Thoracic aorta (tissue), 2 donors: ENCODE results near the gene TEKT3. TPM values are rescaled to one million over a fixed set of nuclear protein-coding genes. Genes with fewer than 3 reads are reported as not detected.

Experiments
- ATAC-seq: fragments of 150-250 bp; one replicate; pipeline ENCODE4 v1.8.0; 2017; ENCODE audit warnings: low read depth; ENCODE audit not compliant: insufficient number of reproducible peaks, low FRiP score
- DNase-seq: peaks from one replicate; pipeline ENCODE4 v3.0.0-alpha.2; 2020; ENCODE audit warnings: low spot score
- H3K27ac ChIP-seq, 2 donors: fragments of 200-600 bp; sonication (generic); 1 replicate in 1 of 2; 2 replicates in 1 of 2; pipeline ENCODE4 v1.5.1; 2016; ENCODE audit warnings: mild to moderate bottlenecking in 2 of 2, moderate library complexity in 2 of 2
- H3K27me3 ChIP-seq: fragments of 200-600 bp; sonication (generic); replicated peaks from 2 replicates; pipeline ENCODE4 v1.6.0; 2016; ENCODE audit warnings: mild to moderate bottlenecking; ENCODE audit not compliant: insufficient read depth
- H3K36me3 ChIP-seq: fragments of 200-600 bp; sonication (generic); one replicate; pipeline ENCODE4 v1.5.1; 2016
- H3K4me1 ChIP-seq, 2 donors: fragments of 200-600 bp; sonication (generic); 1 replicate in 1 of 2; 2 replicates in 1 of 2; pipeline versions ENCODE4 v1.5.1 to v1.6.0; 2016; ENCODE audit warnings: low read depth in 2 of 2, mild to moderate bottlenecking in 1 of 2; ENCODE audit not compliant: control insufficient read depth in 1 of 2
- H3K4me3 ChIP-seq: fragments of 200-600 bp; sonication (generic); 2 replicates; pipeline ENCODE4 v1.5.1; 2016; ENCODE audit warnings: mild to moderate bottlenecking
- H3K9me3 ChIP-seq: fragments of 200-600 bp; sonication (generic); 2 replicates; pipeline ENCODE4 v1.5.1; 2016
- CTCF ChIP-seq: fragments of 200-600 bp; sonication (generic); IDR thresholded peaks from one replicate; pipeline ENCODE4 v1.5.1; 2019; ENCODE audit warnings: antibody characterized with exemption
- total RNA-seq, 2 donors: library from RNA; depleted of rRNA; stranded (reverse); fragments of >200 nt; gene quantifications; one replicate each; pipeline versions ENCODE4 v1.1.0 to v1.2.3, GENCODE V29; 2016

Gene TEKT3
- total RNA-seq, 2 donors from 2014 or later = not detected

- ATAC-seq = no peak
- Histone ChIP-seq H3K27me3 (no peaks in the 10 kb centered on the region), H3K9me3 (no peaks in the 10 kb centered on the region), H3K4me3 (no peak overlapping the region), H3K36me3 (no peaks in the 10 kb centered on the region), H3K27ac (no peak overlapping the region), H3K4me1 (no peaks in the 10 kb centered on the region)
- DNase-seq = no peak
- TF ChIP-seq CTCF = no peak
Measured at GRCh38 chr17:15319452-15320010, 21.9 kb downstream of the TEKT3 start.

GRCh38 chr17:15311996-15312395 lies 29.4 kb downstream of the TEKT3 start:
- TF ChIP-seq CTCF = no peak
- Histone ChIP-seq H3K27me3 (no peaks in the 10 kb centered on the region), H3K4me1 (no peaks in the 10 kb centered on the region), H3K27ac (no peak overlapping the region), H3K9me3 (no peaks in the 10 kb centered on the region), H3K36me3 (no peaks in the 10 kb centered on the region), H3K4me3 (no peak overlapping the region)
- DNase-seq (no peak), ATAC-seq (no peak)

- Histone ChIP-seq H3K9me3 (no peaks in the 10 kb centered on the region), H3K36me3 (no peaks in the 10 kb centered on the region), H3K4me3 (no peak overlapping the region), H3K4me1 (no peaks in the 10 kb centered on the region), H3K27me3 (no peaks in the 10 kb centered on the region), H3K27ac (no peak overlapping the region)
- no peak for TF ChIP-seq CTCF
- ATAC-seq (no peak), DNase-seq (no peak)
Measured at GRCh38 chr17:15309793-15310192, 31.6 kb downstream of the TEKT3 start.

DNA sequence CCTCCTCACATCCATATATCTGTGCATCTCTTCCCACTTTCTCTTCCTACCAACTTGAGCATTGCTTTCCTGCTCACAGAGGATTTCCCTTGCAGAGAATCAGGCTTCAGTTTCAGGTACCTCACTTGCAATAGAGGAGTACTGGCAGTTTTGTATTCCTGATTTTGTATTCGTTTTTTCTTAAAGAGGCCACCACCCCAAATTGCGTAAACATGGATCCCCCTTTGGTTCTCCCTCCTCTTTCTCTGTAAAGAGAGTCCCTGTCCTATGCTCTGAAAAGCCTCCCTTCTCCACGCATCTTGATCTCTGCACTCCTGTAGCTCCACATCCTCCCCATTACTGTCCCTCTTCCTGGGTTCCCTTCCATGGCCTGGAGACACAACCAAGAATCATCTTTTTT lies 32.2 kb downstream of the TEKT3 start:
- no peaks in the 10 kb centered on the region for H3K9me3 ChIP-seq
- ATAC-seq = no peak

DNA sequence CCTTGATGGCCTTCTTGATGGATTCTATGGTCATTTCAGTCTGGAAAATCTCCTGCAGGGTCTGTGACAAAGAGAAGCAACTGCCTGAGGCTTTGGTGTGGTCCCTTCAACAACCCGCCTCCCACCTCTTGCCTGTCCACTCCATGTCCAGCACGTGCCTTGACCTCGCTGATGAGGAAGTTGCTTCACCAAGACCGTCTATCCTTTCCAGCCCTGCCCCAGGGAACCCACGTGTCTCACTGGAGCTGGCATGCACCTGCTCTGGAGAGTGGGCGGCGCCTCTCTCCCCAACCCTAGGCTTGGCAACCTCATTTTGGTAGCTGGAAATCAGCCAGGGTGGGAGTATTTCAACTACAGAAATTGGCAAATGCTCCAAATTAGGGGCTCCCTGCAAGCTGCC lies 32.6 kb downstream of the TEKT3 start:
- DNase-seq = no peak
- no peaks in the 10 kb centered on the region for H3K27me3 ChIP-seq
- no peak for TF ChIP-seq CTCF
- H3K27ac ChIP-seq = no peak overlapping the region
- no peak overlapping the region for H3K4me3 ChIP-seq
- no peaks in the 10 kb centered on the region for H3K9me3 ChIP-seq
- no peak for ATAC-seq
- no peaks in the 10 kb centered on the region for H3K36me3 ChIP-seq
- no peaks in the 10 kb centered on the region for H3K4me1 ChIP-seq

More for the DNA sequence above, 32.2 kb downstream of the TEKT3 start:
- no peak for TF ChIP-seq CTCF
- no peak overlapping the region for H3K4me3 ChIP-seq
- no peak overlapping the region for H3K27ac ChIP-seq
- no peak for DNase-seq
- no peaks in the 10 kb centered on the region for H3K36me3 ChIP-seq
- H3K27me3 ChIP-seq = no peaks in the 10 kb centered on the region
- H3K4me1 ChIP-seq = no peaks in the 10 kb centered on the region
